Ammon's horn (tissue), 1 donor: ENCODE results near the gene FAM200A.
"Not testable (repeated sequence)": the region's sequence is repeated elsewhere in the genome, so short reads cannot be mapped to it uniquely, and the experiment has no call there.

Source experiments
- DNase-seq: peaks from one replicate; pipeline ENCODE4 v3.0.0-alpha.2; 2016; ENCODE audit warnings: low spot score

Gene FAM200A

DNA sequence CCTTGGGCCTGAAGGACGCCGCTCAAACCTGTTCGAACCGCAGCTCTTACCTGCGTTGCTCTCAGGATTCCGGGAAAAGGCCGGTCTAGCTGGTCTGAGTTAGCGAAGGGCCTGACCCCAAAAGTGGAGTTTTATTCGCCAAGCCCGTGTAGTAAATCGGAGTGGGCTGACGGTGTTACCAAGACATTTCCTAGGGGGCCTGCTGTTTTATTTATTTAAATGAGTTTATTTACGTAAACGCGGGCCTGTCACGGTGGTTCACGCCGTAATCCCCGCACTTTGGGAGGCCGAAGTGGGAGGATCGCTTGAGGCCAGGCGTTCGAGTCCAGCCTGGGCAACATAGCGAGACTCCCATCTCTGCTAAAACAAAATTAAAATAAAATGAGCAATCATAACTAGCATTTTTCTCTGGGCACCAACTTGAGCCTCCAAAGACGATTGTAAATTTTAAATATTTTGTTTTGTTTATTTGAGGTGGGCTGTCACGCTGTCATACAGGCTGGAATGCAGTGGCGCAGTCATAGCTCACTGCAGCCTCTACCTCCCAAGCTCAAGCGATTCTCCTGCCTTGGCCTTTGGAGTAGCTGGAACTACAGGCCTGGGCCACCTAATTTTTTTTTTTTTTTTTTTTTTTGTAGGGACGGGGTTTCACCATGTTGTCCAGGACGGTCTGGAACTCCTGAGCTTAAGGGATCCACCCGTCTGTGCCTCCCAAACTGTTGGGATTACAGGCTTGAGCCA is 7.4 kb upstream of the FAM200A start:
- no peak for DNase-seq

DNA sequence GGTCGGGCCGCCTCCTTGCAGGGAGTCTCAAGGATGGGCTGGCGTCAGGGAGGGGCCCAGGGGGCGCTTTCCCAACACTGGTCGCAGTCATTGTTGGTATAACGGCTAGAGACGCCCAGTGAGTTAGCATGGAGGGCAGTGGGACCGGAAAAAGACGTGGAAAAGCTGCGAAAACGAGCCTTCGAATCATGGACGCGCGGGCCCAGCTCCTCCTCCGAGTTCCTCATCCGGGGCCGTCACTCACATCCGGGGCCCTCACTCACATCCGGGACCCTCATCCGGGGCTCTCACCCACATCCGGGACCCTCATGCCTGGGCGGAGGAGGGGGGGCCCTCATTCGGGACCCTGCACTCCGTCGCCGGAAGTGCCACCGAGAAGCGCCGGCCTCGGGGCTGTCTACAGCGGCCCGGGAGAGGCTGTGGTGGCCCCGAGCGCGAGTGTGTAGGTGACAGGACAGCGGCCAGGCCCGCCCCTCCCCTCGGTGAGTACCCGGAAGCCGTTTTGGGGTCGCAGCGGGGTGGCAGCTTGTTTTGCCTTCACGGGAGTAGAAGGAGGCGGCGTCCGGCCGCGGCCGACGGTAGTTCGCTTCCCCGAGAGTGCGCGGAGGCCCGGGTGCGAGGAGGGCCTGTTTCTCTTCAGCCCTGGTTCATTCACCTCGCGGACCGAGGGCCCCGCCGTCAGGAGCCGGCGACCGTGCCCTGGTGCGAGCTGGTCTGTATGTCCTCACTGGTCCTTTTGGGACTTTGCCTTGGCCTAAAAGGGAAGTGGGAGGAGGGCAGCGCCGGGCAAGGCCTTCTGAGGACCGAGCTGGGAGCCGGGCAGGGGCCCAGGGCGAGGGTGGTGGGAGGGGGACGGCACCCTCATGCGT is 6.6 kb upstream of the FAM200A start, which contains the start of gene ZNF655:
TSS of gene ZNF655 (plus strand) at position 337 of the 869 bp plus-strand sequence. CDS start 1,918 bp downstream, outside the sequence.
- DNase-seq: peak; percentile 78

DNA sequence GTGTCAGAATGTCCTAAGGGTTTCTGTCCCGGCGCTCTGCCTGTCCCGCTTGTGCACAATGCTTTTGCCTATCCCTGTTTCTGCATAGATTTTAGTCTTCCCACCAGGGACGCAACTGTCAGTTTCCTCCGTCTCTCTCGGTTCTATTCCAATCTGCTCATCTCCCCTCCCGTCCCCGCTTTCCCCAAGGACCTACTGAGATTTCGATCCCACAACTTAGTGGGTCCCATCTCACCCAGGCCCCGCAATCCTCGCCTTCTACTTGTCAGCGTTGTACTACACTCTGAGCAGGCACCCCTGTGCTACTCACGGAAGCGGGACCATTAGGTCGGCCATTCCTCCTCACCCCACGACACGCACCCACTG is 6.0 kb upstream of the FAM200A start:
- peak; percentile 75 for DNase-seq

DNA sequence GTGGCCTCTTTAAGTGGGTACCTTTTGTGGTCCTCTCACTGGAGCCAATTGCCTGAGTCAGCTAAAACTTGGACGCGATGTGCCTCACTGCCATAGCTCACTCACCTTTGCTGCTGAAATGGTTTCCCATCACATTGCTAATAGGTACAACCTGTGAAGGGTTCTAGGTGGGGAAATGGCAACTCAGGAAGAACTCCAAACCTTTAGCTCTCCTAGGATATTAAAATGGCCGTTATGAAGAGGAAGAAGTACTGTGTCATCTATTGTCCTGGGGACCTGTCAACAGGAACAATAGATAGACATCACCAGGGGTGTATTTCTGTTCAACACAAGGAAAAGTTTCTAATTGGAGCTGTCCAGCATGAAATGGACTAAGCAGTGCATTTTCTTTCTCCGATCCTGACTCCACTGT is 5.3 kb upstream of the FAM200A start:
- DNase-seq: no peak

DNA sequence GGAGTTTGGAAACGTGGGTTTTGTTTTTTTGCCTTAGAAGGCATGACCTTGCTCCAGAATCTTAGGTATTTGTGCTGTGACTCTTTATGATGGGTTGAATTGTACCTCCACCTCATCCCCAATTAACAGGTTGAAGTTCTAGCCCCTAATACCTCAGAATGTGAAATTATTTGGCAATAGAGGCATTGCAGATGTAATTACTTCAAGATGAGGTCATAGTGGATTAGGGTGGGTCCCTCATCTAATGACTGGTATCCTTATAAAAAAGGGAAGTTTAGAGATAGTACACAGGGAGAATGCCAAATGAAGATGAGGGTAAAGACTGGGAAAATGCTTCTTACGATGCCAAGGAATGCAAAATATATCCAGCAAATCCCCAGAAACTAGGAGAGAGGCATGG is 3.0 kb upstream of the FAM200A start:
- no peak for DNase-seq

DNA sequence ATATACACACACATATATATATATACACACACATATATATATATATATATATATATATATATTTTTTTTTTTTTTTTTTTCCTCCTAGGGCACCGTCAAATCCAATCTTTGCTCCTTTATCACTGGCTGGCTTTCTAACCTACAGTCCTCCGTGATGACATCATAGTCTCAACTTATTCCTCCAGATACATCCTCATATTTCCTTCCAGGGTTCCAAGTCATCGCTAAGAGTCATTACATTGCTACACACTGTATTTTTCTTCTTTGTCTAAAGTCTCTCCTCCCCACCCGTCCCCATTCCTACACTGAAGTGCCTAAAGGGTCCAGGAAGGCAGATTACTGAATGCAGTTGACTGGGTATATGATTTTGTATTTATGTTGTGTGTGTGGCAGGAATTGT is 1.1 kb upstream of the FAM200A start:
- no peak for DNase-seq

DNA sequence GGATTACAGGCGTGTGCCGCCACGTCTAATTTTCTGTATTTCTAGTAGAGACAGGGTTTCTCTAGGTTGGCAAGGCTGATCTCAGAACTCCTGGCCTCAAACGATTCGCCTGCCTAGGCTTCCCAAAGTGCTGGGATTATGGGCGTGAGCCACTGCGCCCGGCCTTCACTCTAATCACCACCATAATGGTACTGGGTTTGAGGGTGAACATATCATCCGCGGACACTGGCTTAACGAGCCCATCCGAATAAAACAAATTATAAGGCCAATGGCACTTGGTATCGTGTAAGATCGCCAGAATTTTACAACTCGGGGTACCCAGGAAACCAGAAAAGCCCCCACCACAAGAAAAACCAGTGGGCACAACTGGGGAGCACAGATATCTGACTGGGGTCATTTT is 580 bp downstream of the FAM200A start:
- no peak for DNase-seq

DNA sequence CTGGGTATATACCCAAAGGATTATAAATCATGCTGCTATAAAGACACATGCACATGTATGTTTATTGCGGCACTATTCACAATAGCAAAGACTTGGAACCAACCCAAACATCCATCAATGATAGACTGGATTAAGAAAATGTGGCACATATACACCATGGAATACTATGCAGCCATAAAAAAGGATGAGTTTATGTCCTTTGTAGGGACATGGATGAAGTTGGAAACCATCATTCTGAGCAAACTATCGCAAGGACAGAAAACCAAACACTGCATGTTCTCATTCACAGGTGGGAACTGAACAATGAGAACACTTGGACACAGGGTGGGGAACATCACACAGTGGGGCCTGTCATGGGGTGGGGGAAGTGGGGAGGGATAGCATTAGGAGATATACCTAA is 2.4 kb downstream of the FAM200A start:
- DNase-seq: not testable (repeated sequence)

DNA sequence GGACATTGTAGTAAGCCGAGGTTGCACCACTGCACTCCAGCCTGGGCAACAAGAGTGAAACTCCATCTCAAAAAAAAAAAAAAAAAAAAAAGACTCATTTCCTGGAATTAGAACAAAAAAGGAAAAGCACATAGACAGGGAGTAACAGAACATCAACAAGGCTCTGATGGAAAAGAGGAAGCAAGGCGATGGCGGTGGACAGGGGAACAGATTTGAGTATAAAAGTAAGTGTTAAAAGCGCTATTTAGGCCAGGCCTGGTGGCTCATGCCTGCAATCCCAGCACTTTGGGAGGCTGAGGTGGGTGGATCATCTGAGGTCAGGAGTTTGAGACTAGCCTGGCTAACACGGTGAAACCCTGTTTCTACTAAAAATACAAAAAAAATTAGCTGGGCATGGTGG is 6.6 kb downstream of the FAM200A start:
- not testable (repeated sequence) for DNase-seq

DNA sequence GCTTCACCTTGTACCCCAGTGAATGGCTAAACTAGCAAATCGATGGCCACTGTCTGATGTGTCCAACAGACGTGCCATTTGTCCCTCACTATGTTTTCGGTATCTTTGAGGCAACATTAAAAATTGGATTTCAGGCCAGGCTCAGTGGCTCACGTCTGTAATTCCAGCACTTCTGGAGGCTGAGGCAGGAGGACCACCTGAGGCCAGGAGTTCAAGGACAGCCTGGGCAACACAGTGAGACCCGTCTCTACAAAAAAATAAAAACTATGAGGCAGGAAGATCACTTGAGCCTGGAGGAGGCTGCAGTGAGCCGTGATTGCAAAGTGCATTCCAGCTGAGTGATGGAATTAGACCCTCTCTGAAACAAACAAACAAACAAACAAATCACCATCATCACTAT is 8.0 kb downstream of the FAM200A start:
- no peak for DNase-seq

DNA sequence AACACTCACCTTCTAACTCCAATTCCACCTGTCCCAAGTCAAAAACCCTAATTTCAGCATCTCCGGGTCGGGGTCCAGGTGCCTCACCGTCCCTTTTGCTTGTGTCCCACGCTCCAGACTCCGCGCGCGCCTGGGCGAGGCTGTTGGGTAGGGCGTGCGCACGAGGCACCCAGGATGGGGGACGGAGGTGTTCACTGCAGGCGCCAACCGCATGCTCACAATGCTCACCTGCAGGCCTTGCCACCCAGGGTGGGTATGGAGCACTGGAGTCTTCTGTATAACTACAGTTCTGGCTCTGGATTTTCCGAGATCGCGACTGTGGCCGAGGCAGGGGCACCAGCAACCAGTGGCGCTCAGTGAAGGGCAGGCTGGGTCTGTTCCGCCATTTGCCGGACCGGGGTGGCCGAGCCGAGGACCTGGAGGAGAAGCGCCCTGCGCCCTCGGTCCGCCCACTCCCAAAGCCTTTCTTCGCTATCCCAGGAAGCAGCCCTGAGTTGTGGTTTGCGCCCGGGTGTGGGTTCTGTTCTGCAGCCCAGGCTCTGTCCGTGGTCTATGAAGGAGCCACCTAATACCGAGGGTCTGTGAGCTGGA is 8.7 kb downstream of the FAM200A start:
- DNase-seq: no peak

DNA sequence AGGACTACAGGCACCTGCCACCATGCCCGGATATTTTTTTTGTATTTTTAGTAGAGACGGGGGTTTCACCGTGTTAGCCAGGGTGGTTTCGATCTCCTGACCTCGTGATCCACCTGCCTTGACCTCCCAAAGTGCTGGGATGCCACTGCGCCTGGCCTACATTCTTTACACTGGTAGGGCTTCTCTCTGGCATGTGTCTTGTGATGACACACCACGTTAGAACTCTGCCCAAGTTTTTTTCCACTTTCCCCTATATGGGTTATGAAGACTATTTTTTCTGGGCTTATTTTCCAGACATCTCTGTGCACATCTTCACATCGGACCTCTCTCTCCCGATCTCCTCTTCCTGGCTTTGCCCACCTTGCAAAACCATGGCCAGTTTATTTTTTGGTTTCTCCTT is 10.7 kb downstream of the FAM200A start:
- no peak for DNase-seq

DNA sequence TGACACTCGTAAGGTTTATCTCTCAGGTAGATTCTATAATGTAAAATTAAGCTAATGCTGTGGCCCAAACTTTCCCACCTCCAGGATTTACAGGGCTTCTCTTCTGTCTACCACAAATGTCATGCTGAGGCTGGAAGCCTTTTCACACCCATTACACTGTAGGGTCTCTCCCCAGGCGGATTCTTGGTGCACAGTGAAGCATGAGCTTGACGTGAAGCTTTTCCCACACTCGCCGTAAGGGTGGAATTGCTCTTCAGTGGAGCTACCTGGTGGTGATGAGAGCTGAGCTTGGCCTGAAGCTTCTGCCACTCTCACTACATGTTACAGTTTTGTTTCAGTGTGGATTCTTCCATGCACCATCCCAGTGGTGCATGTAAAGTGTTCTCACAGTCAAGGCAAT is 11.4 kb downstream of the FAM200A start:
- no peak for DNase-seq

DNA sequence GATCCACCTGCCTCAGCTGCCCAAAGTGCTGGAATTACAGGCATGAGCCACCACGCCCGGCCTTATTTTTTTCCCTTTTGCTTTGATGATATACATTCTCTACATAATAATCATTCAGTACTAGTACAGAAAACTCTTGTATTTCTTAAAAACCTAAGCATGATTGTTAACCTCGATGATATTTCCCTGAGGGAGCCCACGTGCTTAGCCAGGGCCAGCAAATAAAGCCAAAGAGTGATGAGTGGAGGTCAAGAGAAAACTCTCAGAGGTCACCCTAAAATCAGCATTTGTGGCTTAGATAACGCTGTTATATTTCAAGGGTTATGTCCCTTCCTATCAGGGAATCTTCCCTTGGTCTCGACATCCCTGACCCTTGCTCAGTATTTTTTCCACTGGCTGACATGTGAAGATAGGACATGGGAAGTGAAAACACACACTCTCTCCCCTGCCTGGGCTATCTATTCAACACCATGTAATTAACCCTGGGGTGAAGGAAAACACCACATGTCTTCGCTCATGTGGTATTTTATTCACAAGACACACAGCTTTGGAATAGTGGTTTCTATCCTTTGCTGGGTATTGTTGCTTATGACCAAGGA is 12.6 kb downstream of the FAM200A start:
- no peak for DNase-seq

DNA sequence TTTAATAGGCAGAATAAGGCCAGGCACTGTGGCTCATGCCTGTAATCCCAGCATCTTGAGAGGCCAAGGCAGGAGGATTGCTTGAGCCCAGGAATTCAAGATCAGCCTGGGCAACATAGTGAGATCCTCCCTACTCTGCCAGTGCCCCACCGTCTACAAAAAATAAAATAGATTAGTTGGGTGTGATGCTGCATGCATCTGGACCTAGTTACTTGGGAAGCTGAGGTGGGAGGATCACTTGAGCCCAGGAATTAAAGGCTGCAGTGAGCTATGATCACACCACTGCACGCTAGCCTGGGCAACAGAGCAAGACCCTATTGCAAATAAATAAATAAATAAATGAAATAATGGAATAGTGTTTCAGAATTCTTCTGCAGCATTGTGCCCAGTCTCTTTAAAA is 16.2 kb downstream of the FAM200A start:
- no peak for DNase-seq

DNA sequence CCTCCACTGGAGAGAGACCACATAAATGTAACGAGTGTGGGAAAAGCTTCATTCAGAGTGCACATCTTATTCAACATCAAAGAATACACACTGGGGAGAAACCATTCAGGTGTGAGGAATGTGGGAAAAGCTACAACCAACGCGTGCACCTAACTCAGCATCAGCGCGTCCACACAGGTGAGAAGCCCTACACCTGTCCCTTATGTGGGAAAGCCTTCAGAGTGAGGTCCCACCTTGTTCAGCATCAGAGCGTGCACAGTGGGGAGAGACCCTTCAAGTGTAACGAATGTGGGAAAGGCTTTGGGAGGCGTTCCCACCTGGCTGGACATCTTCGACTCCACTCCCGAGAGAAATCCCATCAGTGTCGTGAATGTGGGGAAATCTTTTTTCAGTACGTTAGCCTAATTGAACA is 20.6 kb downstream of the FAM200A start:
- no peak for DNase-seq

DNA sequence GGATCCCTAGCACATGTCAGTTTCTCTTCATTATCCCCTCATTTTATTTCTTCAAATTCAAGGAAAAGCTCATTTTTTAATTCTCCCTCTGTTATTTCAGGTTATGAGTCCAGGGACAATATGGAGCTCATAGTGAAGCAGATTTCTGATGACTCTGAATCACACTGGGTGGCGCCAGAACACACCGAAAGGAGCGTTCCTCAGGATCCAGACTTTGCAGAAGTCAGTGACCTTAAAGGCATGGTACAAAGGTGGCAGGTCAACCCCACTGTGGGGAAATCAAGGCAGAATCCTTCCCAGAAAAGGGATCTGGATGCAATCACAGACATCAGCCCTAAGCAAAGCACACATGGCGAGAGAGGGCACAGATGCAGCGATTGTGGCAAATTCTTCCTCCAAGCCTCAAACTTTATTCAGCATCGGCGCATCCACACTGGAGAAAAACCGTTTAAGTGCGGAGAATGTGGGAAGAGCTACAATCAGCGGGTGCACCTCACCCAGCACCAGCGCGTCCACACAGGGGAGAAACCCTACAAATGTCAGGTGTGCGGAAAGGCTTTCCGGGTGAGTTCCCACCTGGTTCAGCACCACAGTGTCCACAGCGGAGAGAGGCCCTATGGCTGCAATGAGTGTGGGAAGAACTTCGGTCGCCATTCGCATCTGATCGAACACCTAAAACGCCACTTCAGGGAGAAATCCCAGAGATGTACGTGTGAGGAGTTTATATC is 26.0 kb downstream of the FAM200A start:
- DNase-seq: no peak

DNA sequence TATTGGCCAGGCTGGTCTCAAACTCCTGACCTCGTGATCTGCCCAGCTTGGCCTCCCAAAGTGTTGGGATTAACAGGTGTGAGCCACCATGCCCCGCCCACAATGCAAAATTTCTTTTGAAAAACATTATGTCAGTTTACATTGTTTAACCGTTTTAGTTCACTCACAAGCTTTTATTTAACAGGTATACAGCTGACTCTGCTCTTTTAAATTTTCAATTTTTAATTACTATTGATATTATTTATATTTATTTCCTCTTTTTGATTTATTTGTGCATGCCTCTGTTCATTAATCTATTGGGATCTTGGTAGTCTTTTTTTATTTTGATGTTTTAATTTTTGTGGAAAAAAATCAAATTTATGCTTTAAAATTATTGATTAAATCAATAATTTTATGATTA is 30.5 kb downstream of the FAM200A start:
- DNase-seq: no peak

DNA sequence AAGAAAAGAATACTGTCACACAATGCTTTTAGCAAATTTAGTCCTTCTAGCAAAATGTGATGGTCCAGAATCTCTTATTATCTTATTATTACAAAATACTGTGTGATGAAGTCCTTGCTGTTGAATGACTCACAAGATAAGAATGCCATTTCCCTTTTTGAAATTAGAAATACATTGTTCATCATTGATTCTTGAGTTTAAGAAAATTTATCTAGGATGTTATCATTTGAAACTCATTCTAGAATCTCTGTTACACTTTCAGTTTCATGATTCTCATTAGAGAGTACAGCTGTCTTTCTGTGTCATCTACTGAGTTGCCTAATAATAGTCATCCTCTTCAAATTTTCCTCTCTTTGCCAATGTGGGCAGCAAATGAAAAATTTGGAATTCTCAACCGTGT is 37.9 kb downstream of the FAM200A start:
- DNase-seq: no peak

DNA sequence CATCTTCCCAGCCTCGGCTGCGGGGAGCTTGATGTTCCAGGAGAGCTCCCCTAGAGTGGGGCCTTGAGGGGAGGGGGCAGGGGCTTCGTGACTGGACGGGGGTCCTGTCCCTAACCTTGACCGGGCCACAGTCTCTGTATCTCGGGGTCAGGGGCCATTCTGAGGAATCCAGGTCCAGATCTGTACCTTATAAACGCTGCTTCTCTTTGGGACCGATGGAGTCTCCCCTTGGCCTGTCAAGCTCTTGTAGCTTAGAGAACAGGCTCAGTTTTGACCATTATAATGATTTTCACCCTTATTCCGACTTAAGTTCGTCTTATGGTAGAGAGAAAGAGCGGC is 46.6 kb downstream of the FAM200A start:
- no peak for DNase-seq

DNA sequence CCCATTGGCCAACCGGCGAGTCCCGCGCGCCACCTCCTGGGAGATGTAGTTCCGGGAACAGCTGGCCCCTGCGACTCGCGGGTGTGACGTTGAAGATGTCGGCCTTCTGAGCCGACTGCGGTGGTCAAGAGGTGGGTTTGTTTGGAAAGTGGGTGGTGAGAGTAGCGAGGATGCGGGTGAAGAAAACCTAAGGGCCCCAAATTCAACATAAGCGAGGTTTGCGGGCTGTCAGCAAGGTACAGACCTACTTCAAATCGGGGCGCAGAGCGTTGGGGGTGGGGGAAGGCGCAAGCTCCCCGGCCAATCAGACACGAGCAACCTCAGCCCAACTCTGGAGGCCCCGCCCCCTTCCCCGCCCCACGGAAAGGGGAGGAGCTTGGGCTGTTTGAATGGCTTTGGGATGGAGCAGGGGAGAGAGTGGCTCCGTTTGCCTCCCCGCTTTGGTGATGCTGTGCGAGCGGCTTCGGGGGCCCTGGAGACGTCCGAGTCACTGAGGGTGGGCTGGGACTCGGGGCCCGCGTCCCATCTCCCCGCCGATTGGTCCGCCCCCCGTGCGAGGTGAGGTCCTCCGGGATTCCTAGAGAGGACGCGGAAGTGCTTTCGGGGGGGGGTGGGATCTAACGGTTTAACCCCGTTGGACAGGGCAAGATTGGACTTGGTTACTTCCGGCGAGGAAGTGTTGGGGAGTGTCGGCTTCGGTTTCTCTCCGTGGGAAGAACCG is 47.2 kb downstream of the FAM200A start, which contains the start of gene ZKSCAN5:
TSS of gene ZKSCAN5 (plus strand) at position 60 of the 721 bp plus-strand sequence. CDS start 1,383 bp downstream, outside the sequence.
- peak; percentile 97 for DNase-seq
